ENCODE data around the gene TMEM18.

The TMEM18 gene

GRCh38 chr2:624551-625347 is 52.5 kb downstream of the TMEM18 start:
- no peak for TF ChIP-seq TAF1 (IDR thresholded peaks at IDR 0.05; ENCODE audit: borderline replicate concordance, insufficient read depth, low read length)
- no peak for TF ChIP-seq REST (IDR thresholded peaks at IDR 0.05; ENCODE audit: insufficient read depth in 1 of 2, low read depth in 2 of 2, low read length in 2 of 2)

- no peak for TF ChIP-seq SIN3A (IDR thresholded peaks at IDR 0.05; ENCODE audit: borderline replicate concordance, insufficient read depth, low read length)
- TF ChIP-seq POLR2AphosphoS5 (IDR thresholded peaks at IDR 0.05; ENCODE audit: low read depth, low read length): no peak
- TF ChIP-seq TAF1 (IDR thresholded peaks at IDR 0.05; ENCODE audit: borderline replicate concordance, insufficient read depth, low read length): no peak
- TF ChIP-seq REST (IDR thresholded peaks at IDR 0.05; ENCODE audit: insufficient read depth in 1 of 2, low read depth in 2 of 2, low read length in 2 of 2): no peak
- TF ChIP-seq FOXP2 (optimal IDR thresholded peaks at IDR 0.05; ENCODE audit: borderline replicate concordance, extremely low read depth, extremely low read length, insufficient read depth): no peak
These were observed 53.1 kb downstream of the TMEM18 start for GRCh38 chr2:624096-624495.

- TF ChIP-seq TAF1 (IDR thresholded peaks at IDR 0.05; ENCODE audit: borderline replicate concordance, insufficient read depth, low read length) (no peak), FOXP2 (optimal IDR thresholded peaks at IDR 0.05; ENCODE audit: borderline replicate concordance, extremely low read depth, extremely low read length, insufficient read depth) (no peak), POLR2AphosphoS5 (IDR thresholded peaks at IDR 0.05; ENCODE audit: low read depth, low read length) (no peak), SIN3A (IDR thresholded peaks at IDR 0.05; ENCODE audit: borderline replicate concordance, insufficient read depth, low read length) (no peak), REST (IDR thresholded peaks at IDR 0.05; ENCODE audit: insufficient read depth in 1 of 2, low read depth in 2 of 2, low read length in 2 of 2) (no peak)
These were observed 53.9 kb downstream of the TMEM18 start for GRCh38 chr2:623130-623922.

- TF ChIP-seq TAF1 (IDR thresholded peaks at IDR 0.05; ENCODE audit: borderline replicate concordance, insufficient read depth, low read length) (no peak), SIN3A (IDR thresholded peaks at IDR 0.05; ENCODE audit: borderline replicate concordance, insufficient read depth, low read length) (no peak), REST (IDR thresholded peaks at IDR 0.05; ENCODE audit: insufficient read depth in 1 of 2, low read depth in 2 of 2, low read length in 2 of 2) (no peak), FOXP2 (optimal IDR thresholded peaks at IDR 0.05; ENCODE audit: borderline replicate concordance, extremely low read depth, extremely low read length, insufficient read depth) (no peak), POLR2AphosphoS5 (IDR thresholded peaks at IDR 0.05; ENCODE audit: low read depth, low read length) (no peak)
These were observed 54.8 kb downstream of the TMEM18 start for GRCh38 chr2:622357-622756.

All from PFSK-1 (cell line).